WTC11 (cell line): Measurements from ENCODE around the gene SEL1L3. TPM values are rescaled to one million over a fixed set of nuclear protein-coding genes. Genes with fewer than 3 reads are reported as not detected.
A peak's percentile ranks its signal among the peaks of the same experiment; 100 is the strongest.

Experiments
- ATAC-seq: fragments of 200-7000 bp; cut with Tn5 transposase; 2 replicates; pipeline ENCODE4 v1.10.0; 2021; ENCODE audit warnings: mild to moderate bottlenecking, moderate library complexity
- CTCF ChIA-PET: fragments of 300-600 bp; sonication (Branson Sonifier 250); formaldehyde crosslinking; loops from one replicate; lab custom pipeline; 2021; ENCODE audit warnings: antibody characterized with exemption; lab: Charles Lee
- POLR2A ChIA-PET: fragments of 350-600 bp; sonication (Branson Sonifier 250); formaldehyde crosslinking; loops from one replicate; lab custom pipeline; 2021; ENCODE audit warnings: antibody characterized with exemption; lab: Charles Lee
- DNase-seq: peaks from one replicate; pipeline ENCODE4 v3.0.0; 2021; ENCODE audit warnings: low spot score
- H3K27ac Mint-ChIP-seq: 2 replicates; pipeline ENCODE4 v1.8.0; 2021; ENCODE audit warnings: mixed read lengths
- H3K27me3 Mint-ChIP-seq: 2 replicates; pipeline ENCODE4 v1.8.0; 2021; ENCODE audit warnings: low read depth, mild to moderate bottlenecking, moderate library complexity, mixed read lengths
- H3K36me3 Mint-ChIP-seq: 2 replicates; pipeline ENCODE4 v1.8.0; 2021; ENCODE audit warnings: mixed read lengths
- H3K4me1 Mint-ChIP-seq: 2 replicates; pipeline ENCODE4 v1.8.0; 2022; ENCODE audit warnings: mixed read lengths
- H3K4me3 Mint-ChIP-seq: 2 replicates; pipeline ENCODE4 v1.8.0; 2021; ENCODE audit warnings: mild to moderate bottlenecking, moderate library complexity, mixed read lengths
- H3K9me3 Mint-ChIP-seq: 2 replicates; pipeline ENCODE4 v1.8.0; 2021; ENCODE audit warnings: mixed read lengths
- ATF2 ChIP-seq: sonication (generic); formaldehyde crosslinking; IDR thresholded peaks from 2 replicates; pipeline ENCODE4 v1.8.1; 2022; ENCODE audit warnings: low read depth, missing genetic modification reagents, borderline replicate concordance
- ATF3 ChIP-seq: sonication (generic); formaldehyde crosslinking; conservative IDR thresholded peaks from 2 replicates; pipeline ENCODE4 v1.8.1; 2022; ENCODE audit warnings: mild to moderate bottlenecking, missing genetic modification reagents
- ETV6 ChIP-seq: sonication (generic); formaldehyde crosslinking; IDR thresholded peaks from 2 replicates; pipeline ENCODE4 v1.8.1; 2022; ENCODE audit warnings: mild to moderate bottlenecking, missing genetic modification reagents
- GRHL2 ChIP-seq: fragments of 250-450 bp; sonication (Bioruptor Pico); IDR thresholded peaks from 2 replicates; pipeline ENCODE4 v1.8.0; 2022; ENCODE audit warnings: mild to moderate bottlenecking, moderate library complexity; ENCODE audit not compliant: insufficient replicate concordance, severe bottlenecking
- GTF2I ChIP-seq: fragments of 250-450 bp; sonication (Bioruptor Pico); conservative IDR thresholded peaks from 2 replicates; pipeline ENCODE4 v1.4.0; 2021; ENCODE audit warnings: mild to moderate bottlenecking
- HMGXB4 ChIP-seq: sonication (generic); formaldehyde crosslinking; IDR thresholded peaks from 2 replicates; pipeline ENCODE4 v1.8.1; 2023; ENCODE audit warnings: mild to moderate bottlenecking, moderate library complexity, missing genetic modification reagents
- JUN ChIP-seq: sonication (generic); formaldehyde crosslinking; IDR thresholded peaks from 2 replicates; pipeline ENCODE4 v1.8.0; 2023; ENCODE audit warnings: mild to moderate bottlenecking, missing genetic modification reagents
- NFATC4 ChIP-seq: fragments of 250-450 bp; sonication (Bioruptor Pico); IDR thresholded peaks from 2 replicates; pipeline ENCODE4 v1.9.0; 2021; ENCODE audit warnings: mild to moderate bottlenecking
- NR2C2 ChIP-seq: sonication (generic); formaldehyde crosslinking; IDR thresholded peaks from 2 replicates; pipeline ENCODE4 v1.8.0; 2022; ENCODE audit warnings: mild to moderate bottlenecking, missing genetic modification reagents
- ZNF263 ChIP-seq: sonication (generic); formaldehyde crosslinking; IDR thresholded peaks from 2 replicates; pipeline ENCODE4 v1.8.1; 2022; ENCODE audit warnings: low read depth, mild to moderate bottlenecking, moderate library complexity, missing genetic modification reagents
- ZNF281 ChIP-seq: sonication (generic); formaldehyde crosslinking; IDR thresholded peaks from 2 replicates; pipeline ENCODE4 v1.8.0; 2023; ENCODE audit warnings: mild to moderate bottlenecking, missing genetic modification reagents
- ZNF317 ChIP-seq: sonication (generic); formaldehyde crosslinking; IDR thresholded peaks from 2 replicates; pipeline ENCODE4 v1.8.1; 2023; ENCODE audit warnings: low read depth, mild to moderate bottlenecking, moderate library complexity, missing genetic modification reagents, borderline replicate concordance
- ZNF512 ChIP-seq: sonication (generic); formaldehyde crosslinking; IDR thresholded peaks from 2 replicates; pipeline ENCODE4 v1.8.1; 2022; ENCODE audit warnings: missing genetic modification reagents, borderline replicate concordance
- ZNF532 ChIP-seq: fragments of 250-450 bp; sonication (Bioruptor Pico); IDR thresholded peaks from 2 replicates; pipeline ENCODE4 v1.9.0; 2021; ENCODE audit warnings: mild to moderate bottlenecking, borderline replicate concordance
- ZSCAN18 ChIP-seq: fragments of 250-450 bp; sonication (Bioruptor Pico); IDR thresholded peaks from 2 replicates; pipeline ENCODE4 v2.1.2; 2022; ENCODE audit warnings: mild to moderate bottlenecking, moderate library complexity
- total RNA-seq: library from RNA; stranded (reverse); gene quantifications from 3 replicates; pipeline ENCODE4 v1.2.3, GENCODE V29; 2021

SEL1L3 gene
- total RNA-seq, 1 experiment from 2014 or later: 31.5 TPM

- H3K27ac Mint-ChIP-seq: no peak overlapping the region
- no peak overlapping the region for H3K4me3 Mint-ChIP-seq
- no peak for ATAC-seq
- no peaks in the 10 kb centered on the region; the same call in 1 of the 2 replicates for H3K4me1 Mint-ChIP-seq
- H3K27me3 Mint-ChIP-seq: no peaks in the 10 kb centered on the region; the same call in 1 of the 2 replicates
- H3K9me3 Mint-ChIP-seq: peaks cover 4% of the 10 kb centered on the region; the same call in 1 of the 2 replicates
- DNase-seq: no peak
- ChIA-PET CTCF (no interaction called here), POLR2A (no interaction called here)
- TF ChIP-seq GRHL2 (CRISPR knock-in tag) (no peak), ZNF512 (CRISPR knock-in tag) (no peak), ATF3 (CRISPR knock-in tag) (no peak), ZNF281 (CRISPR knock-in tag) (no peak), JUN (CRISPR knock-in tag) (no peak), ZNF317 (no peak), GTF2I (CRISPR knock-in tag) (0 out of 2 replicates have a peak, but pooled peaks have one; percentile 64), ZSCAN18 (no peak)
- H3K36me3 Mint-ChIP-seq: no peaks in the 10 kb centered on the region
These were observed 16.8 kb upstream of the SEL1L3 start for GRCh38 chr4:25879587-25879986.

GRCh38 chr4:25879091-25879584 lies 16.4 kb upstream of the SEL1L3 start:
- CTCF ChIA-PET: no interaction called here
- no peaks in the 10 kb centered on the region for H3K36me3 Mint-ChIP-seq
- no peak for ATAC-seq
- H3K4me3 Mint-ChIP-seq: no peak overlapping the region
- no peaks in the 10 kb centered on the region; the same call in 1 of the 2 replicates for H3K27me3 Mint-ChIP-seq
- no peaks in the 10 kb centered on the region; the same call in 1 of the 2 replicates for H3K4me1 Mint-ChIP-seq
- POLR2A ChIA-PET: no interaction called here
- TF ChIP-seq ZNF532 (CRISPR knock-in tag) (no peak), ZNF512 (CRISPR knock-in tag) (no peak), ETV6 (no peak), JUN (CRISPR knock-in tag) (no peak), NFATC4 (CRISPR knock-in tag) (no peak), NR2C2 (CRISPR knock-in tag) (no peak), HMGXB4 (CRISPR knock-in tag) (no peak), ATF2 (CRISPR knock-in tag) (no peak), ZNF263 (CRISPR knock-in tag) (no peak)
- H3K27ac Mint-ChIP-seq: no peak overlapping the region
- no peak for DNase-seq
- H3K9me3 Mint-ChIP-seq: peaks cover 4% of the 10 kb centered on the region; the same call in 1 of the 2 replicates
